GM20000 (cell line): ENCODE data around the gene NOL4L.

Source experiments
- DNase-seq: peaks from one replicate; pipeline ENCODE4 v3.0.0; 2012; ENCODE audit warnings: low spot score
- TF ChIP-seq, protein P1 (sequence below): IDR thresholded peaks from 2 replicates; pipeline ENCODE4 v1.5.1; 2012; ENCODE audit warnings: mild to moderate bottlenecking, control low read depth; ENCODE audit errors: extremely low read depth, missing control alignments

The NOL4L gene, protein sequence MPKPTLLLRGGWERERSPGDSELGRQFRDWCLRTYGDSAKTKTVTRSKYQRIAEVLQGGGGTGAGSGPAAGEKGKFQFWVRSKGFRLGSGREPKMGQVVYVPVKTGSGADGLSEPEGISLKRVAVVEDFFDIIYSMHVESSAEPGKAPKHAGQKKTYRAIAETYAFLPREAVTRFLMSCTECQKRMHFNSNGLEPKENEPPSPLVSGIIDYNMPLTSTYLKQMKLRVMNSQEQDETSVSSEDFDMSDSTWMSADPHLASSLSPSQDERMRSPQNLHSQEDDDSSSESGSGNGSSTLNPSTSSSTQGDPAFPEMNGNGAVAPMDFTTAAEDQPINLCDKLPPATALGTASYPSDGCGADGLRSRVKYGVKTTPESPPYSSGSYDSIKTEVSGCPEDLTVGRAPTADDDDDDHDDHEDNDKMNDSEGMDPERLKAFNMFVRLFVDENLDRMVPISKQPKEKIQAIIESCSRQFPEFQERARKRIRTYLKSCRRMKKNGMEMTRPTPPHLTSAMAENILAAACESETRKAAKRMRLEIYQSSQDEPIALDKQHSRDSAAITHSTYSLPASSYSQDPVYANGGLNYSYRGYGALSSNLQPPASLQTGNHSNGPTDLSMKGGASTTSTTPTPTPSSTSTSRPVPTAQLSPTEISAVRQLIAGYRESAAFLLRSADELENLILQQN

DNA sequence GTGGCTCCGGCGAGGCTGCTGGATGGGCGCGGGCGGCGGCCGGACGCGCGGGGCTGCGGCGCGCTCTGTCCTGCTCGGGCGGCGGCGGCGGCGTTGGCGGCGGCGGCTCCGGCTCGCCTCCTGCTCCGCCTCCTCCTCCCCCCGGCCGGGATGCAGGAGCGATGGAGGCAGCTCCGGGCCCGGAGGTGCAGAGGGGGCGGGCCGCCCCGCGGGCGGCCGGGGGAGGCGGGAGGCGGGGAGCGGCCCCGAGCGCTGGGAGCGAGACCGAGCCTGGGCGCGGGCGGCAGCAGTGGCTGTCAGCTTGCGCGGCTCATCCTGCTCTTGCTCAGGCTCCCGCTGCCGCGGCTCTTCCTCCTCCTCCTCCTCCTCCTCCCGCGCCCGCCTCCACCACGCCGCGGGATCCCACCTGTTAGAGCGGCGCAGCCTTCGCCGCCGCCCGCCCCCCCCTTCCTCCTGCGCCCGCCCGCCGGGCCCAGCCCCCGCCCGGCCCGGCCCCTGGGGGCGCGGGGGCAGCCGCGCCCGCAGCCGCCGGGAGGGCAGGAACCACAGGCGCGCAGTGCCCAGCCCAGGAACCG is at the start of gene NOL4L:
Gene NOL4L (minus strand): TSS at position 323 of the 575 bp plus-strand sequence. CDS start 443 bp downstream, outside the sequence.
- peak; percentile 72 for DNase-seq
- TF ChIP-seq, protein P1, sequence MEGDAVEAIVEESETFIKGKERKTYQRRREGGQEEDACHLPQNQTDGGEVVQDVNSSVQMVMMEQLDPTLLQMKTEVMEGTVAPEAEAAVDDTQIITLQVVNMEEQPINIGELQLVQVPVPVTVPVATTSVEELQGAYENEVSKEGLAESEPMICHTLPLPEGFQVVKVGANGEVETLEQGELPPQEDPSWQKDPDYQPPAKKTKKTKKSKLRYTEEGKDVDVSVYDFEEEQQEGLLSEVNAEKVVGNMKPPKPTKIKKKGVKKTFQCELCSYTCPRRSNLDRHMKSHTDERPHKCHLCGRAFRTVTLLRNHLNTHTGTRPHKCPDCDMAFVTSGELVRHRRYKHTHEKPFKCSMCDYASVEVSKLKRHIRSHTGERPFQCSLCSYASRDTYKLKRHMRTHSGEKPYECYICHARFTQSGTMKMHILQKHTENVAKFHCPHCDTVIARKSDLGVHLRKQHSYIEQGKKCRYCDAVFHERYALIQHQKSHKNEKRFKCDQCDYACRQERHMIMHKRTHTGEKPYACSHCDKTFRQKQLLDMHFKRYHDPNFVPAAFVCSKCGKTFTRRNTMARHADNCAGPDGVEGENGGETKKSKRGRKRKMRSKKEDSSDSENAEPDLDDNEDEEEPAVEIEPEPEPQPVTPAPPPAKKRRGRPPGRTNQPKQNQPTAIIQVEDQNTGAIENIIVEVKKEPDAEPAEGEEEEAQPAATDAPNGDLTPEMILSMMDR: no peak

DNA sequence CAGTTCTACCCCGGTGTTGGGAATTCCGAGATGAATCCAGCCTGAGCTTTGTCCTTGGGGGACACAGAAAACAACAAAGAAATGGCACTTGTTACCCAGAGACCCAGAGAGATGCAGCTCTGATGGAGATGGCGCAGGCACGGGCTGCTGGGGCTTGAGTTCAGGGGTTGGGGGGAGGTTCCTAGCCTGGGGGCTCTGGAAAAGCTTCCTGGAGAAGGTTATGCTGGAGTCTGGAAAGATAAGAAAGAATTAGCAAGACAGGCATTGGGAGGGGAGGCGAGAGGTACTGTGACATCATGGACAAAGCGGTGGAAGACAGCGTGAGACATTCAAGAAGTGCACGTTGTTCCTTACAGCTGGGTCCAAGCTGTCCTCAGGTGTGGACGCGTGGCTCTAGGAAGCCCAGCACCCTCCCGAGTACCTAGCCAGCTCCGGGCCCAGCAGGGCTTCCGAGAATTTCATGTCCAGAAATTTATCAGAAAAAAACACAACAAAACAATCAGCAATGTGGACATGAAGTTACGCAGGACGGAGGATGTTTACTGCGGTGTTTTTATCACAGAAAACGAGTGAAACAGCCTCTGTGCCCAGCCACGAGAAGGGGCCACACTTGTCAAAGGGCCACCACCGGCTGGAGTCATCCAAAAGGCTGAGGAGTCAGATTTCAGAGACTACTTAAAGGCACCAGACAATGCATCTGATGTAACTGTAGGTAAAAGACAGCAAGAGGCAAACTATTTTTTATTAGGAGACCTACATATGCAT is 49.1 kb upstream of the NOL4L start:
- TF ChIP-seq, protein P1: no peak
- no peak for DNase-seq

DNA sequence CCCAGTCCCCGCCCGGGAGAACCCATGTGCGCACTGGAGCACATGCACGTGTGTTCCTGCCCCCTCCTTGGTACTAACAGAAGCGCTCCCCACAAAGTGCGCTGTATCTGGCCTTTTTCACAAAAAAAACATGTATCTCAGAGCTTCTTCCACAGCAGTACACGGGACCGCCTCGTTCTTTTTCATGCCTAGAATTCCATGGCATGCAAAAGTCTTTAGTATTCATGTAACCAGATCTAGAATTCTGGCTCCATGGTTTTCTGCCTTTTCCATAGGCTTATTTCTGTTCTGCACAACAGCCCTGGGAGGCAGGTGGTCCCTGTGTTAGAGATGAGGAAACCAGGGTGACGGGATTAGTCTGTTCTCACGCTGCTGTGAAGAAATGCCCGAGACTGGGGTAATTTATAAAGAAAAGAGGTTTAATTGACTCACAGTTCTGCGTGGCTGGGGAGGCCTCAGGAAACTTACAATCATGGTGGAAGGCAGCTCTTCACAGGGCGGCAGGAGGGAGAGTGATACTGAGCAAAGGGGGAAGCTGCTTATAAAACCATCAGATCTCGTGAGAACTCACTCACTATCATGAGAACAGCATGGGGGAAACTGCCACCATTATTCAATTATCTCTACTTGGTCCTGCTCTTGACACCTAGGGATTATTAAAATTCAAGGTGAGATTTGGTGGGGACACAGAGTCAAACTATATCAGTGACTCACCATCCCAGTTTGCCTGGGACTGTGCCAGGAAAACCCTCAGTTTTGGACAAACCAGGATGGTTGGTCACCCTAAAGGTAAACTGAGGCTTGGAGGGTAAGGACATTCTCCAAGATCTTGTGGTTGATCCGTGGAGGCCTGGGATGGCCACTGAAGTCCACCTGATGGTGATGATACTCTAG is 47.6 kb upstream of the NOL4L start:
- TF ChIP-seq, protein P1: no peak
- no peak for DNase-seq

DNA sequence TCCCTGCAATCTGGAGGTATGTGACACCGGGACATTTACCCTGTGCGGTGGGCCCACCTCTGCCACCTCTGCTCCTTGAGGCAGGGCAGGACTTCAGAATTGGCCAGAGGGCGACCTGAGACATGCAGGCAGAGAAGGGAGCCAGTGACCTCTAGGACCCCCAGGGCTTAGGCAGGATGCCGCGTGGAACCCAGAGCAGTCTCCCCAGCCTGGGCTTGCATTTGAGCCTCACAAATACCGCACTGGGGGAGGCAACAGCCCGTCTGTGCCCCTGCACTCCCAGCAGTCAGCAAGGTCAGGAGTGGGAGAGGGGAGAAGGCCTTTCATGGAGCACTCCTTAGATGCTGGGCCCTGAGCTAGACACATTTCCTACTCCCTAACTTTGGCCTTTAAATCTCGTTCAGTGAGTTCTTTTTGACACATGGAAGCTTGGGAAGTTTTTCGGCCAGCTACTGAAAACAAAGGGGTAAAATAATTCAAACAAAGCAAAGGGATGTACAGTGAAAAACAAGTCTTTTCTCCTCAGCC is 46.9 kb upstream of the NOL4L start:
- TF ChIP-seq, protein P1: no peak
- DNase-seq: no peak

DNA sequence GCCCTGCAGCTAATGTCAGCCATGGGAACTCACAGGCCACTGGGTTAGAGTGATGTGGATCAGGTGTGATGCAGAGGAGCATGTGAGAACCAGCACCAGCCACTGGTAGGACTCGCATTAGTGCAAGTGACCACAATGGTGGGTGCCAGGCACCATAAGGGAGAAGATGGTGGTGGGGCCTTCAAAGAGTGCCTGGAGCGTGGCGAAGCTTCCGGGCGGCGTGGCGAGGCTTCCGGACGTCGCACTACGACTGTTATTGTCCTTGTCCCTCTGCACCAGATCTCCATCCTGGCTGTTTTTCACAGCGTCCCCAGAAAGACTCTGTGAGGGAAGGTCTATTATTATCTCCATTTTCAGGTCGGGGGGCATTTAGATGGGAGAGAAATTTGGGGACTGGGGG is 44.7 kb upstream of the NOL4L start:
- TF ChIP-seq, protein P1: no peak
- no peak for DNase-seq

DNA sequence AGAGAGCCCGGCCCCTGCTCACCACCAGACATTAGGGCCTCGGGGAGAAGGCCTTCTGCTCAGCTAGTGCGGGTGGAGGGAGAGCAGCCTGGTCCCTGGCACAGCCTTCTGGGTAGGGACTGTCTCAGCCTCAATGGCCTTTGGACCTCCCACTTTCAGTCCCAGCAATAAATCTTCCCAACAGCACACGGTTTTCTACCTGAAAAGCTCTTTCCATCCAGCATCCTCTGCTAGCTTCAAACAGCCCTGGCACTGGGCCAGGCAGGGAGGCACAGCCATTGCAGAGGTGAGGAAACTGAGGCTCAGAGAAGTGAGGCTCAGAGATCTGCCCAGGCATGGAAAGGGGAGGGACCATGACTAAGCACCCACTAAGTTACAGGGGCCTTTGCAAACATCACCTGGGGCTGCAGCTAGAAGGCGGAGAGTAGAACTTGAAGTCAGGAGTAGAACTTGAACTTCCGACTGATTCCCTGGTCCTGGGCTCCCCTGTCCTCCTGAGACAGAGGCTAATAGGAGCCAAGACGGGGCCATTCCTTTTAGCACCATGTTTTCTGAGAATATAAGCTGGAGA is 43.9 kb upstream of the NOL4L start:
- TF ChIP-seq, protein P1: no peak

More for the DNA sequence above, 43.9 kb upstream of the NOL4L start:
- DNase-seq: no peak
